HuH-7.5 (cell line): ENCODE data around the gene MRGPRF.

Source experiments
- DNase-seq: peaks from one replicate; pipeline ENCODE4 v3.0.0; 2011; ENCODE audit warnings: low spot score

The MRGPRF gene

GRCh38 chr11:69013009-69013951 is at the start of gene MRGPRF:
Gene MRGPRF (minus strand): TSS chr11:69013246. CDS start chr11:69009901, 3,345 bp downstream.
- DNase-seq = peak; percentile 97

DNA sequence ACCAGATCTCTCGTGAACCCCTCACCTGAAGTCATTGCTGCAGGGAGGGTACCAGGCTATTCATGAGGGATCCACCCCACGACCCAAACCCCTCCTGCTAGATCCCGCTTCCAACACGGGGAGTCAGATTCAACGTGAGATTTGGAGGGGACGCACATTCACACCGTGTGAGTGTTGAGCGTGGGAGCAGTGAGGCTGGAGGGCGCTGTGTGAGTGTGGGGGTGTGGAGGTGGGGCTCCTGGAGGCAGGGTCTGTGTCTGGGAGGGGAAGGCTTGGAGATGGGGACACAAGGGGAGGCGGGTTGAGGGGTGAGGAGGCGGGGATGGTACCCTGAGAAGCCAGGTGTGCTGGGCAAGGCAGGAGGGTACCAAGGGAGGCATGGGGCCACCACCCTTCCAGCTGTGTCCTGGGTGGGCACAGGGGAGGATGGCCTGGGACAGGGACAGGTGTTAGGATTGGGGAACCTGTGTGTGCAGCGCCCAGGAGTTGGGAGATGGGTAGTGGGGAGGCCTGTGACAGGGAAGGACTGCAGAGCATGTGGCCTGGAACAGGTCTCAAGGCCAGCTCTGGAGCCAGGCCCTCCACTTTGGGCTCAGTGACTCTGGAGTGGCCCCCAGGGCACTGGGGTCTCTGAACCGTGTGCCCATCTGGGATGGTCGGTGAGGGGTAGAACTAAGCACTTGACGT is 49.3 kb upstream of the MRGPRF start:
- DNase-seq = no peak

DNA sequence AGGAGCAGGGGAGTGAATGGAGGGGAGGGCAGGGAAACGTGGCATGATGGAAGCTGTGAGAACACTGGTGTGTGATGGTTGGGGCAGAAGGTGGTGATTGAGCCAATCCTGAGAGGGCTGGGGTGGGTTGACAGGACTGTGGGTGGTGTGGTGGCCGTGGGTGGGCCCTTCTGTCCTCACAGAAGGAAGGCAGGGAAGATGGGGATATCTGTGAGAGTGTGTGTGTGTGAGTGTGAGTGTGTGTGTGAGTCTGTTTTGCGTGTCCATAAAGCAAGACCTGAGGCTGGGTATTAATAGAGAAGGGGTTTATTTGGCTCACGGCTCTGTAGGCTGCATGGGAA is 48.6 kb upstream of the MRGPRF start:
- no peak for DNase-seq

- DNase-seq = no peak
Measured at GRCh38 chr11:69060806-69061712, 48.0 kb upstream of the MRGPRF start.

GRCh38 chr11:69059985-69060384 is 46.9 kb upstream of the MRGPRF start:
- DNase-seq = no peak

DNA sequence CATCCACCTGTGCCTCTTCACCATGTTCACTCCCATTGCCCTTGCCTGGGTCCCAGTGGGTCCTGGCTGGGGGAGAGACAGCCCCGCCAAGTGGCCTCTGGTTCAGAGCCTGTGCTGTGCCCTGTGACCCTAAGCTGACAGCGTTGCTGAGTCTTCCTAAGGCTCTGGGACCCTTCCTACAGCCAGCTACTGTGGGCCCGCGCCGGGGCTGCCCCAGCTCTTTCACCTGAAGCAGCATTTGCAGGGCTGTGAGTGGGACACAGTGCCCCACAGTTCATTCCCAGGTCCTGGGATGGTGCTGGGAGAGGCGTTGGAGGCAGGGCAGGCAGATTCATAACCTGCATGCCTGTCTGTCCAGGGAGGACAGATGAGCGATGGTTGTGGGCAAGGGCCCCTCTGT is 46.4 kb upstream of the MRGPRF start:
- DNase-seq = no peak

DNA sequence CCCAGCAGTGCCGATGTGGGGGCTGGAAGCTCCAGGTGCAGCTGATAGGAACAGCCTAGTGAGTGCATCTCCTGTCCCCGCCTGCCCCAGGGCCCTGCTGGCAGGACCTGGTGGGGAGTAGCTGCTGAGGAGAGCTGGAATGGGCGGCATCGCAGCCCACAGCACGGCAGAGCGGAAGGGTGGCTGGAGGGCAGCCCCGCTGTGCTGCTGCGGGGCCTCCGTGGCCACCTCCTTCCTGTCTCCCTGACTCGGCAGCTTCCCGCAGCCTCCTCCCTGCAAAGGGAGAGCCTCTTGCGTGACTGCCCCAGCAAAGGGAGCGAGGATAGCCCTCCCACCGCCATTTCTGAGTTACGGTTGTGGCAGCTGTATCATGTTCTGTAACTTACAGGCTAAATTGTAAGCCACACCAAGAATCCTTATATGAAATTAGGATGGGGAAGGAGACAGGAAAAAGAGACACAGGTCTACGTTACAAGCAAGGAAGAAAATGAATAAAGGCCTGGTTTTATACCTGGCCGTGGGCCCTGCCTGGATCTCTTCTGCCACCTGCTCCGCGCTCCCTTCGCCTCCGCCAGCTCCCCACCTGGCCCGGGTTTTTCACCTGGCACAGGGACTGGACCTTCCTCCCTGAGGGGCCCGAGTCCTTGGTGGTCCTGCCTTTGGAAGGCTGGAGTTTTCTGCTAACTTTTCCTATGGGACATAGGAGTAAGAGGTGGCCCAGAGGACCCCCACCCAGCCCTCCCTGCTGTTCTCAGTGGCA is 45.6 kb upstream of the MRGPRF start:
- DNase-seq = no peak

GRCh38 chr11:69057801-69058200 is 44.8 kb upstream of the MRGPRF start:
- DNase-seq = no peak

- no peak for DNase-seq
Measured at GRCh38 chr11:69057236-69057635, 44.2 kb upstream of the MRGPRF start.

GRCh38 chr11:69055598-69056516 is 42.8 kb upstream of the MRGPRF start:
- no peak for DNase-seq

GRCh38 chr11:69055212-69055586 is 42.2 kb upstream of the MRGPRF start:
- no peak for DNase-seq

DNA sequence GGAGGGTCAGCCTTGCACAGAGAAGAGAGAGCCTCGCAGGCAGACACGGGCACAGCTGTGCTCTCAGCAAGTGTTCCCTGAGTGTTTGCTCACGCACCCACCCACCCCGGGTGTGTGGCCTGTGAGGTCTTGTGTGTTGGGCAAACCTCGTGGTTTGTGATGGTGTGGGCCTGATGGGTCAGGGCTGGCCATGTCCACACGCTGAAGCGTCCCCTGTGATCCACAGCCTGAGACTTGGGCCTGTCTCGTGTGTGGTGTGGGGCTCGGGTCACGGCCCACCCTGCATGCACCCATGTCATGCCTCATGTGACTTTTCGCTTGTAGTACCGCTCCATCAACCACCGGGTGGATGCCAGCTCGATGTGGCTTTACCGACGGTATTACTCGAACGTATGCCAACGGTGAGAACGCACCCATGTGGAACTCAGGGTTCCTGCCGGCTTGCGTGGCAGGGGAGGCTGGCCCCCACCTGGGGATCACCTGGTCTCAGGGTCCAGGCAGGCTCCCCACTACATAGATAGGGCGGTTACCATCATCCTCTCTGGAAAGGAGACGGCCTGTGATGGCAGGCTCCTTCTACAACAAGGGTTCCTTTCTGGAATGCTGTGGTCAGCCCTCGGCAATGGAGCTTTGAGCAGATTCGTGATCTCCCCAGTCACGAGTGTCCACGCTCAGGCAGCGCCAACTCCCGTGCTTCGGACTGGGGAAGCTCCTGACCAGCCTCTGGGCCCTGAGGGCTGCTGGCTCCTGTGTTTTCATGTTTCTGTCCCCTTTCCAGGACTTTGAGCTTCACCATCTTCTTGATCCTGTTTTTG is 41.6 kb upstream of the MRGPRF start:
- DNase-seq = no peak

GRCh38 chr11:69053546-69054396 is 40.7 kb upstream of the MRGPRF start:
- no peak for DNase-seq

- DNase-seq = no peak
Measured at GRCh38 chr11:69053169-69053477, 40.1 kb upstream of the MRGPRF start.

GRCh38 chr11:69052343-69053168 is 39.5 kb upstream of the MRGPRF start:
- no peak for DNase-seq

- no peak for DNase-seq
Measured at GRCh38 chr11:69051381-69052342, 38.6 kb upstream of the MRGPRF start.
